Measurements from ENCODE around the gene RAB6B.

Gene RAB6B

DNA sequence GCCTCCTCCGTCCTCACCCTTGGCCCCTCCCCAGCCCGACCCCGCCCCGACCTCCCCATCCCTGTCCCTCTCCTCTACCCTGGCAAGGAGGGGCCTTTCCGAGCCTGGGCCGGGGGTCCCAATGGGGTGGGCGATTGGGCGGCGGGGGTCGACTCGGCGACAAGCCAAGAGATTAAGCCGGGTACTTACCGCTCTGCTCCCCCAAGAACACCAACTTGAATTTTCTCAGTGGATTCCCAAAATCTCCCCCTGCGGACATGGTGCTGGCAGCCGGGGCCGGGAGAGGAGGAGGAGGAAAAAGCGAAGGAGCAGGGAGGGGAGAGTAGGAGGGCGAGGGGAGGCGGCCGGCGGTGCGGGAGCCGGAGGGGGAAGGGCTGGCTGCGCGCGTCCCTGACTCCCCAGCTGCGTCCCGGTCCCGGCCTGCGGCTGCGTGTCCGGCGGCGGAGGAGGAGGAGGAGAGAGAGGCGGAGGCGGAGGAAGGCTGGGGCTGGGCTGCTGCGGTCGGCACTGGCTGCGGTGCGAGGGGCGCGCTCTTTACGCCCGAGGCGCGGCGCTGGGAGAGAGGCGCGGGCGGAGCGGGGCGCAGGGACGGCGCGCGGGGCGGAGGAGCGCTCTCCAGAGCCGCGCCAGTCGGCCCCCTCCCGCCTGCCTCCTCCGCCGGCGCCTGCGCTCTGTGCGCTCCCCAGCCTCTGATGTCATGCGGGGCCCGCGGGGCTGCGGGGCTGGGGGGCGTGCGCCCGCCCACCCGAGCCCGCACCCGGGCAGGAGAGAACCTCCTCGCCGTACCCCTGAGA lies at the start of gene RAB6B:
RAB6B (minus strand) TSS at position 675 of the 794 bp plus-strand sequence; CDS start at position 259, 416 bp downstream.
- DNase-seq, result no peak

DNA sequence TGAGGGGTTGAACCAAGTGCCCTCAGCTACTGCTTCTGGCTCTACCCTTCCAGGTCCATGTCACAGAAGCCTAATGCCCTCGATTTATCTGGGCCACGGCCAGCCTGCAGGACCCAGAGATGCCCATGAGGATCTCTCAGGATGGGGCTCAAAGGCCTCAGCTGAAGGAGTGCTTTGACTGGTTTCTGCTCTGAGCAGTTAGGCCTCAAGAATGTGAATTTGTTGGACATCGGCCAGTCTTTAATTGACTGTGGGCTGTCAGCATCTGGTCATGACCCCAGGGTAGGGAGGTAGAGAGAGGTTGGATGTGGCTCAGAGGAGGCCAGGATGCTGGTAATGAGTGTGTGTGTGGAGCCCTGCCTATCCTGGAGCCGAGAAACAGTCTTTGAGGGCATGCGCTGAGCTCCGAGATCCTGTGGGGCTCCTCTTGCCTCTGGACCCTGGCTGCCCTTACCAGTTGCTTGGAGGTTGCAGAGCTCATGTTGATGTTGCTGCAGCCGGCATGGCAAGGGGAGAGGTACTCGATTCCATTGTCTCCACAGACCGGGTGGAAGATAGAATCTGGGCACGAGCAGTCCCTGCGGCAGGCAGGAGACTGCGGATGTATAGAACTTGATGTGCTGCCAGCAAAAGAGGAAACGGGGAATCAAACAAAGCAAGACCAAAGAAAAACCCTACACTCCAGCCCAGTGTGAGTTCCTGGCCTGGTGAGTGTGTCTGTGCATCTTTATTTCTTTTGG lies 49.1 kb upstream of the RAB6B start:
- DNase-seq, result no peak

DNA sequence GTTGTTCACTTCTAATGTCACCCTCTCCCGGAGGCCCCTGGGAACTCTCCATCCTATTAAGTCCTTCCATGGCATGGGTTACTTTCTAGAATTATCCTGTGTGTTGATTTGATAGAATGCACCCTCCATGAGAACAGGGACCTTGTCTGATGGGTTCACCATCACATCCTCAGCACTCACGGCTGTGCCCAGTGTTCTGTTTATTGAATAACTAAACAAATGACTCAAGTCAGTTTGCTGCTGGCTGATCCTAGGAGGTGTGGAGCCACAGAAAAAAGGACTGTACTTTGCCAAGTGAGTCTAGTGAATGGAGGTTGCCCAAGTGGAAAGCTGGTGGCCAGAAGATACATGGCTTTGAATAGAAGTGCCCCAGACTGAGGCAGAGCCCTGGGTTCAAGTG lies 48.5 kb upstream of the RAB6B start:
- no peak for DNase-seq

DNA sequence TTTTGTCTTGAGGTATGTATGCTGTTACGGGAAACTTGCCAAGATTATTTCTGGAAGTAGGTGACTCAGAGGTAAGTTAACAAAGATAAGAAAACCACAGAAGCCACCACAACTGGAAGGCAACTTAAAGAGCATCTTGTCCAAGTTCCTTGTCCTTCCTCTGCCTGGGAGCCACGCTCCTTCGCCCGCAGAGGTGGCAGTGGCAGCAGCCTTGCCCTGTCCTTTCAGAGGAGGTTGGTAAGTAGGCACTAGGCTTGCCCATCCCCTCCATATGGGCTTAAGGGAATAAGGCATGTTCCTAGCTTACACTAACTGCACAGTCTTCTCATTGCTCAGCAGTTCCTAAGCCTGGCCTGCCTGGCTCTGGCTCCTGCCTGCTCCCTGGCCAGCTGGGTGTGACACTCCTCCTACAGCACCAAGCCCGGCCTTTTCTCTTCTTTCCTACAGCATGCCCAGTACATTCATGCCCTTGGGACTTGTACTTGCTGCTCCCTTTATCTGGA lies 48.0 kb upstream of the RAB6B start:
- no peak for DNase-seq

DNA sequence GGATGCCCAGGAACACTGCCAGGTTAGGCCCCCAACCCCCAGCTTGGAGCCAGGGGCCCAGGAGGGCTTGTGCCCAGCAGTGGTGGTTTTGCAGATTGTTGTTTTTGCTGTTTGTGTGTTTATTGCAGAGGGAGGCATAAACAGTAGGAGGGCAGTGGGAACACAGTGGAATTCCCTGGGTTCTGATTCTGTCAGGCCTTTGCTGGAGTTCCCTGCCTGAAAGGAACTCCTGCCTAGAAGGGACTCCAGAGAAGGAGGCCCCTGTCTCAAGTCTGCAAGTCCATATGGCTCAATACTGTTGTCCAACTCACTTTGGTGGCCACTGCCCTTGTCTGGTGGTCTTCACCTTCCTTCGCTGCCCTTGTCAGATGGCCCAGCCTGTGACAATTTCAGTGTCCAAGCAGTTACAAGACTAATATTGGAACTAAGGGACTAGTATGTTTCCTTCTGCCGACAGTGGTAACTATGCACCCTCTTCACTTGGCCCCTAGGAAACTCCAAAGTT lies 47.4 kb upstream of the RAB6B start:
- no peak for DNase-seq

DNA sequence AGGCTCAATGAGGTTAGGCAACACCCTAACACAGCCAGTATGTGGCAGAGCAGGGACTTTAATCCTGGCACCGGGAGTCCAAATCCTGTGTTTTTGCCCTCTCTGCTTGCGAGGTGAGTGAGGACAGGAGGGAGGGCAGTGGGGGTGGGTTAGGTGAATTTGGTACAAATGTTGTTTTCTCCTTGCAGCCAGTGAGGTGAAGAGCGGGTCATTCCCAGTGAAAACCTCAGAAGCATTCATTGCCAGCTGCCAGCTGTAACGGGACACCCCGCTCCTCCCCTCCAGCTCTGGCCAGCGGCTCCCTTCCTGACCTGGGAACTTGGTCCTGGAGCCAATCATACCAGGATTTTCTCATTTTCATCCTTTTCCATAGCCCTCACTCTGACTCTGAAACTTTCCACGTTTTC lies 45.7 kb upstream of the RAB6B start:
- no peak for DNase-seq

DNA sequence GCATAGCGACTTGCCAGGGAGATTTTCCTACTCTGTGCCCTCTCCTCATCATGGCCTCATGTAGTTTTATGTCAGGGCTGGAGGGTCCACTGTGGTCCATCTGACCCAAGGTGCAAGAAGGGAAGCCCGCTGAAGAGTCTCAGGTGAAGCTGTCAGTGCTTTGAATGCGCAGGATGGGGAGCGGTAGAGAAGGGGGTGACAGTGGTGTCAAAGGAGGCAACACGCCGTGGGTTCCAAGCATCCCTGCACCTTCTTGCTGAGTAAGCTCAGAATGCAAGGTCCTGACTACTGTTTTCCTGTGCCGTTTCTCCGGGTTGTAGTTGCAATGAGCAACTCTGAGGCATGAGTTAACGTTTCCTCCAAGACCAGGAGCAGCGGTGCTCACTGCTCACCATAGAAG lies 44.9 kb upstream of the RAB6B start:
- no peak for DNase-seq

DNA sequence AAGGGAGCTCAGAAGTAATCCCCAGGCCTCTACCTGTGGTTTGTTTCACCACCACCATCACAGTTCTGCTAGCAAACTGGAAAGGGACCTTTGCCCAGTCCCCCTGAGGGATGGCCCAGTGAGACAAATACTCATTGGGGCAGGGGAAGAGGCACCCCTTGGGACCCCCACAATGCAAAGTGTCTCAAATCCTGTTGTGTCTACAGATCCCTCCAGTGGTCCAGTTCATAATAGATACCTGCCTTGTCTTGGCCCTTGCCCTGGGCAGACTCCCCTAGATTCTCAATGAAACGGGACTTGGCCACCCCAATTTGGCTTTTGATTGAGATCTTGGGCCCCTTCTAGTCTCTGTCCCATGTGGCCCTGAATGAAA lies 43.8 kb upstream of the RAB6B start:
- no peak for DNase-seq

DNA sequence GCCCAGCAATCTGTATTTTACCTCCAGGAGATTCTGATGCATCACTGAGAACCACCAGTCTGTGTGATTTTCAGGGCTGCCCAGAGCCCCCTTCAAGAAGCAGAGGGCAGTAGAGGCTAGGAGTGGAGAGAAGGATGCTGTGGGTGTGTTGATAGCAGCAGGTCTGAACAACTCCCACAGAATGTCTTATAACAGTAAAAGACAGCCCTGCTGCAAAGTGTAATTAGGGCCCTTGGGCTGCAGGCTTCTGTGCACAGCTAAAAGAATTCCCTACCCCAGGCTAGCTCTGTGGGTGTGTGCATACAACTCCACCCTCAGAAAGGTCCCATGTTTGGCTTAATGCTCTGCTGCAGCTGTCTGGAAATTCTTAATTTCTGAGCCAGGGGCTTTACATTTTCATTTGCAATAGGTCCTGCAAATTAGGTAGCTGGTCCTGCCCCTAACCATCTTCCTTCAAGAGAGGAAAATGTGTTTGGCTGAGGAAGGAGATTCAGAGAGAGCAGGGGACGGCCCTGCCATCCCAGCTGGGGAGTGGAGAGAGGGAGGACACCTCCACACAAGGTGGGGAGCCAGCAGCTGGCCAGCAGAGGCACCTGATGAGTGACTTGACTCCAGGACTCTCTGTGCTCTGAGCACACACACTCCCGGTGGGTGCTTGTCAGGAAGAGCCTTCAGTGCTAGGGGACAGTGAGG lies 43.2 kb upstream of the RAB6B start:
- no peak for DNase-seq

DNA sequence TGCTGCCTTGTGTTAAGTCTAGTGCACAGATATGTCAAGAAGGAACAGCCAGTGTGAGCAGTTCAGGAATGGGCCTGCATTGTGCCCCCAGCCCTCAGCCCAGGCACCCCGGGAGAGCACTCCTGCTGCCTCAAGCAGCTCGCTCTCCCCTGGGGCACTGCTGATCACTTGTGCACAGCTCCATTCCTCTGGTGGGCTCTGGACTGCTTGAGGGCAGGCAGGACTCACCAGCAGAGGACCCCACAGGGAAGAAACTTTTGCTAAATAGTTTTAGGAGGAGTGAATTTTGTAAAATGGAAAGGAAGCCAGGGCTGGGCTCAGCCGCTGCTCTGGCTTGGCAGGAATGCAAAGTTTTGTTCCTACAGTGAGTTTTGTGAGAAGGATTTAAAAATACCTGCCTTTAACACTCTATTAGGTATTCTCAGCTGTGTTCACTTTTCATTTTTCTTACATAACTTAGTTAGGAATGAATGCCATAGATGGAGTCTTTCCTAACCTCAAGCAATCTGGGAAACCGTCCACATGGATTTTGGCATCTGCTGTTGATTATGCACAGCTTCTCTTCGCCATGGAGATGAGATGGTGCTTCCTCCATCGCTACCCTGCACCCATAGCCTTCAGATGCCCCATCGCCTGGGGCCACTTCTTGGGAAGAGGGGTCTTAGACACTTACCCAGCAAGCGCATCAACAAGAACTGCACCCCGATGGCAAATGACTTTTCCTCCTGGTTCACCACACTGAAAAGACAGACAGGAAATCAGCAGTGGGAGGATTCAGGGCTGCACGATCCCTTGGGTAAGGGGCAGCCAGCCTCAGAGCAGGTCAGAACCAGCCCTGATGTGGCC lies 42.3 kb upstream of the RAB6B start:
- DNase-seq, result no peak

DNA sequence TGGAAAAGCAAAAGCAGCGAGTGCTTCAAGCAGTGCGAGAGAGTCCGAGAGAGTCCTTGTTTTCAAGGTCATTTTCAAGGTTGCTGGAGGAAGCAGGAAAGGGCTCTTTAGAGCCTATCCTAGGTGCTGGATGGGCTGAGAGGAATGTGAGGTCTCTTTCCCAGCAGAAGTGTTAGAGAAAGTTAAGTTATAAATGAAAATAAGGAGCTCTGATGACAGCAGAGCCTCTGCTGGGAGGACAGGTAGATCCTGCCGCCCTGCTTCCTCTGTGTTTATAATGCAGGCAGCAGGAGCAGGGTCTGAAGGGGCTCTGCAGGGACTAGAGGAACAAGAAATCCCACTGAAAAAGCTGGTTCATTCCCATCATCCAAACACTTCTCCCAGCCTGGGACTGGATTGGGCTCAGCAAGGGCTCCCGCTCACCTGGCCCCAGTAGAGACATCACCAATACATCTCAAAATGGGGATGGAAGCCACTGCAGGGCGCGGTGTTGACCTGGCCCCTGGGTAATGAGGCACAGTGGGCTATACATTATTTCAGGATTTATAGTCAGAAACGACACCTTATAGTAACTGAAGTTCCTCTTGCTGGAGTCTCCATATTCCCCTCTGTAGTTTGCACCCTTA lies 41.5 kb upstream of the RAB6B start:
- no peak for DNase-seq

DNA sequence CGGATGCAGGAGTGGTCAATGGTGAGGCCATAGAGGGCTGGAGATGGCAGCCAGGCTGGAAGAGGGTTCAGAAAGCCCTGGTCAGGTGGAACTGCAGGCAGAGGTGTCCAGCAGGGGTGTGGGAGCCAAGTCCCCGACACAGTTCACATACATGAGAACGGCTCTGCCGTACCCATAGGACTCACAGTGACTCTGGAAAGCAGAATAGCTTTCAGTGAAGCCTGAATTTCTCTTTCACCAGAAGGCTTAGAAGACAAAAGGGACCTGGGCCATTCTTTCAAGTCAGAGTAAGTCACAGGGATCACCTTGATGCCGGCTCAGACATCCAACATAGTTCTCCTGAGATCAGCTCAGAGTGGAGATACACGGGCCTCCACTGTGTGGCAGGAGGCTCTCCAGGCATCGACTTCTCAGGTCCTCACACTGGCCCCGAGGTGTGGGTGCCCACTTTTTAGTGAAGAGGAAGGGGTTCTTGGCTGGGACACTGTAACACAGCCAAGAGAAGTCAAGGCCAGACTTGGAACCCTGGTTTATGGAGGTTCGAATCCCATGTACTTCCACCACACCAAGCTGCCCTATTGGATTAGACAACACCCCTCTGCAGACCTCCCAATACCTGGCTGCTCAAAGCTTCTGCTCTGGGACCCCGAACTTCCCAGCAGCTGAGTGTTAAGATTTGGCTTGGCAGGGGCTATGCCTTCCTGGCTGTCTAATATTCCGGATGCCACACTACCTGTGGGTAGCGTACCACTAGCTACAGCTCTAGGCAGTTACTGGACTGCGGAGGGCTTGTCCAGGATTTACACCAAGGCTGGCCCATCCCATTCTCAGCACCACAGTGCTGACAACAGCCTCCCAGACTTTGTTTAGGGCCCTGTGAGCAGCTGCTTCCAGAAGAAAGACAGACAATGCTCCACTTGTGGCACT lies 40.4 kb upstream of the RAB6B start:
- no peak for DNase-seq

DNA sequence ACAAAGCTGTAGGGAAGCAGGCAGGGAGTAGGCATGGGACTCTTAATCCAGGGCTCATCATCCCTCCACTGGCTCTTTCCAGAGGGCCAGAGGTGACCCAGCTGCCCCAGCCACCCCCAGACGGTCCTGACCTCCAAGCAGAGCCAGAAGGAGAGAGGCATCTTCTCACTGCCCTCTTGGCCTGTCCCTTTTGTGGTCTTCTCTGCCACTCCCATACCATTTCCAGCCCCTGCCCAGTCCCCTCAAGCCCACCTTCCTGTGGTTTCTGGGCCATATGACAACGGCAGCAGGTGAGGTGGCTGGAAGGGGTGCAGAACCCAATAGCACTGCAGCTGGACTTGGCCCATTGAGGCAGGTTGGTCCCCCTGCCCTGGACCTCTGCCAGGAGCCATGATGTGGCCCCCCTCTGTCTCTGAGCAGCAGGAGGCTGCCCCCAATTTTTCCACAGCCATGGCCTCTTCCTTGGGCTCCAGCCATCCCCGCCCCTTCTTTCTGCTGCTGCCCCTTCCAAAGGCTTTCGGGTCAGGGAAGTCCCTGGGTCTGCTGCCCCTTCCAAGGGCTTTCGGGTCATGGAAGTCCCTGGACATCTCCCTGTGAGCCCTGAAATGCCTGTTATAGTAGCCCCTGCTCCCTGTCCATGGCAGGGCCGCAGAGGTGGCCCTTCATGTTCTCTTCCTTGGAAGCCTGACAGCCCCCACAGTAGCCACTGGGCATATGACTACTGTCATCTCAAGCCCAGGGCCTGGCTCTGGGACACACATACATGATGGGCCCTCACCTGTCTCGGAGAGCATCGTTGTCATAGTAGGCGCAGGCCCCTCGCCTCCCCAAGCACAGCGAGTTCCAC lies 39.5 kb upstream of the RAB6B start:
- no peak for DNase-seq

DNA sequence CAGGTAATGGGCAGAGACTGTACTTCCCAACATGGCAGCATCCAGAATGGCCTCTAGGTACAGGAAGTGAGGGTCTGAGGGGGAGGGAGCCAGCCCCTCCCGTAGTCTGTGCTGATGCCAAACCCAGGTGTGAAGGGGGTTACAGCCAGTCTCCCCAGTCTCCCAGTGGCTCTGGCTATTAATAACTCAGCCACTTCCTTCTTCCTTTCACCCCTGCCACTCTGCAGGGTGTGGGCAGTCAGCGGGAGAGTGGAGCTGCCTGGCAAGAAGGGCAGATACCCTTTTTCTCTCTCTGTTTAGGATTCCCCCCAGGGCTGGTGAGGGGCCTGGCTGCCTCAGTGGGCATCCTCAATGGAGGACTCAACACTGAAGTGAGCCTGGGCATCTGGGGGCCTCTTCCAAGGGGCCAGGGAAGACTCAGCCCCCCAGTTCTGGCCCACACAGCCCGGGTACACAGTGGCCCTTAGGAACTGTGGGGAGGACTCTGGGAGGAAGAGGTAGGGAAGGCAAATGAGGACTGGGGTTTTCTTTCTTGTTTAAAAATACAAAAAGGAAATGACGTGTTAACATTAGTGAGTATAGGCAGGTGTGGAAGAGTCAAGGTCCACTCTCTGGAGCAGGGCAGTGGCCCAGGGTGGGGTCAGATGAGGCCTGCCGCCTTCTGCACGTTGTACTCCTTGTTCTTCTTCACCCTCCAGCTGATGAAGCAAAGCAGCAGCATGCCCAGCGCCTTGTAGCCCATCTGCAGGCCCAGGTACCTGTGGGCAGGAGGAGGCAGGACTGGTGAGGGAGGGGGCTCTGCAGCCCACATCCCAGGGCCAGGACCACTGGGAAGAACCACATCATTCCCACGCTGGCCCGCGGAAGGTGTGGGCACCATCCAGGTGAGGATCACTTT lies 38.6 kb upstream of the RAB6B start:
- no peak for DNase-seq

DNA sequence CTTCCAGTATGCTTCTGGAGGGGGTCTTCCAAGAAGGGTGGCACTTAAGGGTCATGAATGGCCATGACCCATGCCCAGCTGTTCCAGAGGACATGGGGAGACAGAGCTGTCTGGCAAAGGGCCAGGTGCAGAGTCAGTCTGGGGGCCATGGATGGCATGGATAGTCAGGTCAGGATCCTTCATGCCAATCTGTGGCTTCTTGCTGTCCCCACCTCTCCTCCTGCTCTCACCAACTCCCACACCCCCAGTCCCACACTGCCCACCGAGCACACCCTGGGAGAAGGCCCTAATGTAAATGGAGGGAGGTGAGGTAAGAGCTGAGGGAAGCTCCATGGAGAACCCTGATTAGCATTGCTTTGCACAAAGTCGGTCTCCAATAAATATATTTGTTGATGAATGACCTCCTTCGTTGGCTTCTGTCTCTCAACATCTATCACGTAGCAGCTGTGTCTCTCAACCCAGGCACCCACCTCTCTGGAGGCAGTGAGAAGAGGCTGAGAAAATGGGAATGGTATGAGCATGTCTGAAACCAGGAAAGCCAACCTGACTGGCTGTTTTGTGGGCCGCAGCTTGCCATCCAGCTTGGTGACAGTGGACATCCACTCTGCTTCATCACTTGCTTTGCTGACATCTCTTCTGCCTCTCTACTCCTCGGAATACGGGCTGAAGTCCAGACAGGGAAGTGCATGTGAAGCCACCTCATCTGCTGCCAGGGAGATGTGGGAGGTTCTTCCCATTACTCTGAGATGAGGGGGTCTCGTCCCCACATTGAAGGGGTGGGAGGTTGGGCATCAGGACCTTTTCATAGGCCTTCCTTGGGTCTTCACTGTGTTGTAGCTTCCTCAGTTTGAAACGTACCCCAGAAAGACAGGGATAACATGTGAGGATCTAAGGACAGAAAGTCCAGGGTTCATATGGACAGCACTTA lies 37.7 kb upstream of the RAB6B start:
- no peak for DNase-seq

DNA sequence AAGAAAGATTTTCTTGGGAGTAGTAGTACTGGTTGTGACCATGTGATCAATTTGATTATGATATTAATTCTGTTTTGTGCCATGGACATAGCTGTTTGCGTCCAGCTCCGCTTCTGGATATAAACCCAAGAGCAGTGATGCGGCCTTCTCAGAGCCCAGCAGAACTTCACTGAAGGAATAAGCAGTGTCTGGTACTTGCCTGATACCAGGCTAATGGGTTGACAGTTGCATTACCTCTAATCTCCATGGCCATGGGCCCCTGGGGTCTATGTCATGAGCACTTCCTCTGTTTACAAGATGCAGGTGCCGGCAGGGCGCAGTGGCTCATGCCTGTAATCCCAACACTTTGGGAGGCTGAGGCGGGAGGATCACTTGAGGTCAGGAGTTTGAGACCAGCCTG lies 36.3 kb upstream of the RAB6B start:
- no peak for DNase-seq

DNA sequence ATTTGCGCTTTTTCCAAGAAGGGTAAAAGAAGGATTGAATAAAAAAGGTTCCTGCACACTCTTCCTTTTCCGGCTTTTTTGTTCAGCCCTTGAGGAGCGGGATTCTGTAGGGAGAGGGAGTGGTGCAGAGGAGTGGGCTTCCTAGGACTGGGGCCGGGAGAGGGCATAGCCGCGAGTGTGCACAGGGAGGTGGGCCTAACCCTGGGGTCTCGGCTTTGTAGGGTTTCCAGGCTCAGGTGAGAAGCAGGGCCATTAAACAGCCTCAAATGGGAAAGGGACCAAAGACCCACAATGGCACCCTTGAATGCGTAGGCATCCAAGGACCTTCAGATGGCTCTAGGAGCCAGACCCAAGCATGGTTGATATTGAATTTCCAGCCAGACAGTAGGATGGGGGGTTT lies 35.4 kb upstream of the RAB6B start:
- DNase-seq, result no peak
